Measurements from ENCODE around the gene BCAN. TPM values are rescaled to one million over a fixed set of nuclear protein-coding genes. Genes with fewer than 3 reads are reported as not detected.

BCAN gene
- total RNA-seq, 1 experiment from 2014 or later = not detected

DNA sequence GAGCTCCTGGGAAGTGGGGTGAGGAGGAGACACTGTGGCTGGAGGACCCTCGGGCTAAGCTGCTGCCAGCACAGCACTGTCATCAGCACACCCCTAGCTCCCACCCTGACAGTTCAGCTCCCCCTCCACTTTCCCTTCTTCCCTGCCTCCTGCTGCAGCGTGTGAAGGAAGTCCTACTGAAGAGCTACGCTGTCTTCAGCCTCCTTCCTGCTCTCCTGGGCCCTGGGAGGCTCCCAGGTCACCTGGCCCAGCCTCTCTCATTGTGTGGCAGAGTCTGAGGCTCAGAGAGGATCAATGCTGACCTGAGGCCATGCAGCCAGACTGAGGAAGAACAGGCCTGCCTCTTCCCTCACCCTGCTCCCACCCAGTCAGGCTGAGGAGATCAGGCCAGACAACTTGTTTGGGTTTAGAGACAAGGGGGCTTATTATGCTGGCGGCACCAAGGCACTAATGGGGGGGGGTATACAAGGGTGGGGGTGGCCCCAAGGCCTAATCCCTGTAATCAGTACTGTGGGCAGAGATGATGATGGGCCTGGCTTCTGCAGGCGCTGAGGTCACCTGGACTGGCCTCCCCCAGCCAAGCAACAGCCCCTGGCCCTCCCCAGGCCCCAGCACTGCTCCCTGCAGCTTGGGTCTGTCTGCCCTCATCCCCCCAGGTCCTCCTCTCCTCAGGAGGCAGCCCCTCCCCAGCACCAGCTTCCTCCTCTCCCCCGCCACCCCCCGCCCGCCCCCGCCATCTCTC is 26.2 kb downstream of the BCAN start:
- no peaks in the 10 kb centered on the region for H3K9me3 ChIP-seq (ENCODE audit: insufficient read depth, low read depth)
- H3K36me3 ChIP-seq (ENCODE audit: low read depth) = no peaks in the 10 kb centered on the region
- no peak overlapping the region for H2AFZ ChIP-seq
- DNase-seq = no peak
- peaks cover 19% of the 10 kb centered on the region; the same call in 1 of the 2 replicates for H3K27me3 ChIP-seq (ENCODE audit: insufficient read depth, low read depth)
- H3F3A ChIP-seq (ENCODE audit: insufficient read depth, low read depth) = peaks cover 4% of the 10 kb centered on the region; the same call in 1 of the 2 replicates
- H4K20me1 ChIP-seq (ENCODE audit: insufficient read depth) = no peaks in the 10 kb centered on the region
- H3K79me2 ChIP-seq (ENCODE audit: low read depth) = no peaks in the 10 kb centered on the region
- H3K27ac ChIP-seq = no peak overlapping the region
- no TSS peak for BruUV-seq (replicated peaks)
- H3K4me2 ChIP-seq = no peak overlapping the region
- TF ChIP-seq EZH2 (IDR thresholded peaks at IDR 0.05; ENCODE audit: low read depth) = no peak
- TF ChIP-seq, protein P1, sequence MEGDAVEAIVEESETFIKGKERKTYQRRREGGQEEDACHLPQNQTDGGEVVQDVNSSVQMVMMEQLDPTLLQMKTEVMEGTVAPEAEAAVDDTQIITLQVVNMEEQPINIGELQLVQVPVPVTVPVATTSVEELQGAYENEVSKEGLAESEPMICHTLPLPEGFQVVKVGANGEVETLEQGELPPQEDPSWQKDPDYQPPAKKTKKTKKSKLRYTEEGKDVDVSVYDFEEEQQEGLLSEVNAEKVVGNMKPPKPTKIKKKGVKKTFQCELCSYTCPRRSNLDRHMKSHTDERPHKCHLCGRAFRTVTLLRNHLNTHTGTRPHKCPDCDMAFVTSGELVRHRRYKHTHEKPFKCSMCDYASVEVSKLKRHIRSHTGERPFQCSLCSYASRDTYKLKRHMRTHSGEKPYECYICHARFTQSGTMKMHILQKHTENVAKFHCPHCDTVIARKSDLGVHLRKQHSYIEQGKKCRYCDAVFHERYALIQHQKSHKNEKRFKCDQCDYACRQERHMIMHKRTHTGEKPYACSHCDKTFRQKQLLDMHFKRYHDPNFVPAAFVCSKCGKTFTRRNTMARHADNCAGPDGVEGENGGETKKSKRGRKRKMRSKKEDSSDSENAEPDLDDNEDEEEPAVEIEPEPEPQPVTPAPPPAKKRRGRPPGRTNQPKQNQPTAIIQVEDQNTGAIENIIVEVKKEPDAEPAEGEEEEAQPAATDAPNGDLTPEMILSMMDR (conservative IDR thresholded peaks at IDR 0.05) = no peak
- peaks cover 9% of the 10 kb centered on the region for H3K4me1 ChIP-seq (replicated peaks; ENCODE audit: insufficient read depth)
- intact Hi-C loops (cut with micrococcal nuclease; ENCODE audit: unreplicated experiment) = no loop called here
- H3K9me2 ChIP-seq (ENCODE audit: insufficient read depth) = no peaks in the 10 kb centered on the region
- ChIA-PET POLR2A (ENCODE audit: unreplicated experiment) (no interaction called here), CTCF (no interaction called here)
- no peak overlapping the region for H3K4me3 ChIP-seq

DNA sequence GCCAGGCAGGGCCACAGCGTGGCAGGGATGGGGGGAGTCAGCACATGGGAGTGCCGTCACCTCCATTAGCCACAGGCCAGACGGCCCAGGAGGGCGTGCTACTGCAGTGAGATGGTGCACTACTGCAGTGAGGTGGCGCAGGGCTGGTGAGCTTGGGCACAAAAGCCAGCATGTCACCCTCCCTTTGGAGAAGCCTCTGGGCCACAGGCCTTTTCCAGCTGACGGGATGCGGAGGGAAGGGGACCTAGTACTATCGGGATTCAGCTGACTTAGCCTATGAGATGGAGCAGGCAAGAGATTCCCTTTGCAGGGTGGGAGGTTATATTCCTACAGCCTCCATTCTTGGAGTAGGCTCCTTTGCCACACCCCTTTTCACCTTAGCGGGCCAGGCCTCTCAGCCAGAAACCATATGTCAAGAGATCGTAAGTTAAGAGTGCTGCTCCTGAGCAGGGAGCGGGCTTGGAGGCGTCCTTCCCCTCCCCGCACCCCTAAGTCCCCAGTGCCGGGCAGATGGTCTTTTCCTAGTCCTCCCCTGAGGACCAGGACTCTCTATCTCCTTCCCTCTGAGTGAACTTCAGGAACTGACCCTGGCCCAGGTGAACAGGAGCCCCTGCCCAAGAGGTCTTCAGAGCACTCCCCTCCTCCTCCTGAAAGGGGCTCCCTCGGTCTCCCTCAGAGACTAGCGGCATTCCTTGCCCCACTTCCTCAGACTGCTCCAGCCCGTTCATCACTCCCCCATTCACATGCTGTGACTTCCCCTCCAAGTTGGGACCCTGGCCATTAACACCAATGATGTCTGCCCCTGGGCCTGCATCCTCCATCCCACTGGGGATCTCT is 27.1 kb downstream of the BCAN start:
- CTCF ChIA-PET = no interaction called here
- TF ChIP-seq, protein P1 (conservative IDR thresholded peaks at IDR 0.05) = no peak
- TF ChIP-seq EZH2 (IDR thresholded peaks at IDR 0.05; ENCODE audit: low read depth) = no peak

DNA sequence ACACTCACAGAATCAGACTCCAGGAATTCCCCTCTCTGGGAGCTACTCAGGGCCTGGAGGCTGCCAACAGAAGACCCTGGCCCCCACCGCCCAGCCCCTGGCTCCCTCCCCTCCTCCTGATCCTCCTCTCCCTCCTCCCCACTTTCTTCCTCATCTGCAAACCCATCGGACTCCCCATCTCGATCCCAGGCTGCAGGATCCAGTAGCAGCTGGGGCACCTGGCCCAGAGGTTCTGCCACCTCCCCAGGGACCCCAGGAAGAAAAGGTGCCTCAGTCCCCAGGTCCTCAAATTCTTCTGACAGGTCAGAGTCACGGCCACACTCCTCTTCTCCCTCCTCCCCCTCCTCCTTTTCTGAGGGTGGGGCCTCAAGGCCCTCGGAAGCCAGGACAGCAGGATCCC is 27.9 kb downstream of the BCAN start:
- H3F3A ChIP-seq (ENCODE audit: insufficient read depth, low read depth) = peaks cover 4% of the 10 kb centered on the region; the same call in 1 of the 2 replicates
- no peak overlapping the region for H2AFZ ChIP-seq
- H3K4me3 ChIP-seq = no peak overlapping the region
- no peaks in the 10 kb centered on the region for H3K9me2 ChIP-seq (ENCODE audit: insufficient read depth)
- no peak overlapping the region for H3K27ac ChIP-seq
- H3K4me2 ChIP-seq = no peak overlapping the region
- ChIA-PET CTCF (no interaction called here), POLR2A (ENCODE audit: unreplicated experiment) (interaction anchor here (0.6 kb wide), 1 partner anchor 8 kb away, joined by 7 read pairs; no protein-coding TSS in a partner anchor)
- no TSS peak for BruUV-seq (replicated peaks)
- peaks cover 28% of the 10 kb centered on the region; the same call in 1 of the 2 replicates for H3K27me3 ChIP-seq (ENCODE audit: insufficient read depth, low read depth)
- DNase-seq = no peak
- intact Hi-C loops (cut with micrococcal nuclease; ENCODE audit: unreplicated experiment) = no loop called here
- TF ChIP-seq EZH2 (IDR thresholded peaks at IDR 0.05; ENCODE audit: low read depth) = no peak
- TF ChIP-seq, protein P1 (conservative IDR thresholded peaks at IDR 0.05) = no peak
- H3K9me3 ChIP-seq (ENCODE audit: insufficient read depth, low read depth) = no peaks in the 10 kb centered on the region
- H3K79me2 ChIP-seq (ENCODE audit: low read depth) = no peaks in the 10 kb centered on the region
- H3K4me1 ChIP-seq (replicated peaks; ENCODE audit: insufficient read depth) = peaks cover 9% of the 10 kb centered on the region
- no peaks in the 10 kb centered on the region for H4K20me1 ChIP-seq (ENCODE audit: insufficient read depth)
- H3K36me3 ChIP-seq (ENCODE audit: low read depth) = no peaks in the 10 kb centered on the region

More for the DNA sequence above, 27.1 kb downstream of the BCAN start:
- Histone ChIP-seq H2AFZ (no peak overlapping the region), H4K20me1 (ENCODE audit: insufficient read depth) (no peaks in the 10 kb centered on the region), H3K4me1 (replicated peaks; ENCODE audit: insufficient read depth) (peaks cover 9% of the 10 kb centered on the region), H3F3A (ENCODE audit: insufficient read depth, low read depth) (peaks cover 4% of the 10 kb centered on the region; the same call in 1 of the 2 replicates), H3K27me3 (ENCODE audit: insufficient read depth, low read depth) (peaks cover 27% of the 10 kb centered on the region; the same call in 1 of the 2 replicates), H3K27ac (no peak overlapping the region), H3K4me3 (no peak overlapping the region), H3K9me2 (ENCODE audit: insufficient read depth) (no peaks in the 10 kb centered on the region), H3K79me2 (ENCODE audit: low read depth) (no peaks in the 10 kb centered on the region), H3K36me3 (ENCODE audit: low read depth) (no peaks in the 10 kb centered on the region), H3K4me2 (no peak overlapping the region), H3K9me3 (ENCODE audit: insufficient read depth, low read depth) (no peaks in the 10 kb centered on the region)
- intact Hi-C loops (cut with micrococcal nuclease; ENCODE audit: unreplicated experiment) = no loop called here
- POLR2A ChIA-PET (ENCODE audit: unreplicated experiment) = no interaction called here
- BruUV-seq (replicated peaks) = no TSS peak
- DNase-seq = no peak
